ENCODE measurements around the gene LDHAL6B. TPM values are rescaled to one million over a fixed set of nuclear protein-coding genes. Genes with fewer than 3 reads are reported as not detected.

Gene LDHAL6B
- total and polyA plus RNA-seq, 9 of the 15 experiments (the other 6 are each of a cell fraction or from before 2014, with no cell fraction given): not detected

DNA sequence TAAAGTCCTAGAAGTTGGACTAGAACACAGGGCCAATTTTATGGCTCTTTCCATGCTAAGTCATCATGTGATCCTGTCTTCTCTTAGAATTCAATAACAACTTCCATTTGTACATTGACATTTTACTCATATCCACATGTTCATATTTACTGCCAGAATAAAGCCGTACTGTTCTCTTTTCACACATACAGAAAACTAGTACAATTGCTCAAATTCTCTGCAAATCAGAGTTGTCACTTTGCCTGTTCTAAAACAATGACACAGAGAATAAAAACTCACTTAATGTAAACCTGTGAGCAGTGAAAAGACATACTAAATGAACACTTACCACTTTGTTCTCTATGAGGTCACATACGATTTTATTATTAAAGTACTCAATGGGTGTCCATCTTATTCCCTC, 3.5 kb downstream of the LDHAL6B start:
- peaks cover 16 to 23% of the 10 kb centered on the region in 2 experiments for H3K27me3 ChIP-seq (ENCODE audit: control insufficient read depth in 2 of 2, insufficient read depth in 2 of 2, low read length in 2 of 2)
- 2% methylated on average over 2 of the region's 2 CpGs for WGBS (ENCODE audit: insufficient coverage, low coverage, missing lambda C conversion rate)
- H3K4me3 ChIP-seq: no peak overlapping the region
- peaks cover 0 to 5% of the 10 kb centered on the region in 2 experiments; a peak in 1 of 5 replicates for H3K4me1 ChIP-seq (replicated peaks in 1 of 2; ENCODE audit: control insufficient read depth in 2 of 2, insufficient read depth in 2 of 2, low read length in 2 of 2)
- no peak overlapping the region for H2AFZ ChIP-seq (ENCODE audit: low read depth, low read length)
- H3K27ac ChIP-seq (ENCODE audit: extremely low read depth, low read depth, low read length): no peak overlapping the region
- intact Hi-C loops (cut with micrococcal nuclease): no loop called here
- no peaks in the 10 kb centered on the region for H4K20me1 ChIP-seq (replicated peaks; ENCODE audit: control insufficient read depth, insufficient read depth, low read length)
- no peak for ATAC-seq
- no peaks in the 10 kb centered on the region for H3K36me3 ChIP-seq (ENCODE audit: control insufficient read depth, insufficient read depth, low read length)
- CTCF ChIA-PET (ENCODE audit: low intra/inter-chr PET ratio): no interaction called here
- H3K79me2 ChIP-seq (ENCODE audit: control insufficient read depth, insufficient read depth, low read length): no peaks in the 10 kb centered on the region
- in situ Hi-C loops (cut with MboI): no loop called here
- no peaks in the 10 kb centered on the region for H3K9me3 ChIP-seq (replicated peaks; ENCODE audit: control insufficient read depth, insufficient read depth, low read depth, low read length)
- no peak overlapping the region for H3K9ac ChIP-seq (ENCODE audit: insufficient read depth in 1 of 2, low read depth in 2 of 2, low read length in 2 of 2)
- BruUV-seq (replicated peaks): no TSS peak
- DNase-seq (ENCODE audit: extremely low read depth in 1 of 4, low spot score in 3 of 4): no peak
- no peaks in the 10 kb centered on the region for H3K9me1 ChIP-seq (ENCODE audit: control insufficient read depth, insufficient read depth, low read length)
- no peak for FAIRE-seq
- POLR2A ChIA-PET: no interaction called here
- no peak overlapping the region for H3K4me2 ChIP-seq (ENCODE audit: insufficient read depth, low read length)
- TF ChIP-seq SMAD4 (CRISPR knock-in tag; conservative IDR thresholded peaks at IDR 0.05) (no peak), BHLHE40 (IDR thresholded peaks at IDR 0.05; ENCODE audit: low read length) (no peak), NONO (IDR thresholded peaks at IDR 0.05; ENCODE audit: low read depth in 2 of 2, low read length in 1 of 2) (no peak), ILF3 (IDR thresholded peaks at IDR 0.05; ENCODE audit: borderline replicate concordance) (no peak), NFRKB (IDR thresholded peaks at IDR 0.05; ENCODE audit: low read depth) (no peak), CHD2 (IDR thresholded peaks at IDR 0.05; ENCODE audit: low read depth, low read length) (no peak), LEF1 (IDR thresholded peaks at IDR 0.05) (no peak), ZNF217 (CRISPR knock-in tag; IDR thresholded peaks at IDR 0.05) (no peak)
- TF ChIP-seq, protein P1, sequence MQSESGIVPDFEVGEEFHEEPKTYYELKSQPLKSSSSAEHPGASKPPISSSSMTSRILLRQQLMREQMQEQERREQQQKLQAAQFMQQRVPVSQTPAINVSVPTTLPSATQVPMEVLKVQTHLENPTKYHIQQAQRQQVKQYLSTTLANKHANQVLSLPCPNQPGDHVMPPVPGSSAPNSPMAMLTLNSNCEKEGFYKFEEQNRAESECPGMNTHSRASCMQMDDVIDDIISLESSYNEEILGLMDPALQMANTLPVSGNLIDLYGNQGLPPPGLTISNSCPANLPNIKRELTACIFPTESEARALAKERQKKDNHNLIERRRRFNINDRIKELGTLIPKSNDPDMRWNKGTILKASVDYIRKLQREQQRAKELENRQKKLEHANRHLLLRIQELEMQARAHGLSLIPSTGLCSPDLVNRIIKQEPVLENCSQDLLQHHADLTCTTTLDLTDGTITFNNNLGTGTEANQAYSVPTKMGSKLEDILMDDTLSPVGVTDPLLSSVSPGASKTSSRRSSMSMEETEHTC (IDR thresholded peaks at IDR 0.05): no peak
- TF ChIP-seq, protein P2, sequence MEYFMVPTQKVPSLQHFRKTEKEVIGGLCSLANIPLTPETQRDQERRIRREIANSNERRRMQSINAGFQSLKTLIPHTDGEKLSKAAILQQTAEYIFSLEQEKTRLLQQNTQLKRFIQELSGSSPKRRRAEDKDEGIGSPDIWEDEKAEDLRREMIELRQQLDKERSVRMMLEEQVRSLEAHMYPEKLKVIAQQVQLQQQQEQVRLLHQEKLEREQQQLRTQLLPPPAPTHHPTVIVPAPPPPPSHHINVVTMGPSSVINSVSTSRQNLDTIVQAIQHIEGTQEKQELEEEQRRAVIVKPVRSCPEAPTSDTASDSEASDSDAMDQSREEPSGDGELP (CRISPR knock-in tag; IDR thresholded peaks at IDR 0.05; ENCODE audit: borderline replicate concordance): no peak
- TF ChIP-seq, protein P3, sequence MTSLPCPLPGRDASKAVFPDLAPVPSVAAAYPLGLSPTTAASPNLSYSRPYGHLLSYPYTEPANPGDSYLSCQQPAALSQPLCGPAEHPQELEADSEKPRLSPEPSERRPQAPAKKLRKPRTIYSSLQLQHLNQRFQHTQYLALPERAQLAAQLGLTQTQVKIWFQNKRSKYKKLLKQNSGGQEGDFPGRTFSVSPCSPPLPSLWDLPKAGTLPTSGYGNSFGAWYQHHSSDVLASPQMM (CRISPR knock-in tag; IDR thresholded peaks at IDR 0.05): no peak
- TF ChIP-seq, protein P4, sequence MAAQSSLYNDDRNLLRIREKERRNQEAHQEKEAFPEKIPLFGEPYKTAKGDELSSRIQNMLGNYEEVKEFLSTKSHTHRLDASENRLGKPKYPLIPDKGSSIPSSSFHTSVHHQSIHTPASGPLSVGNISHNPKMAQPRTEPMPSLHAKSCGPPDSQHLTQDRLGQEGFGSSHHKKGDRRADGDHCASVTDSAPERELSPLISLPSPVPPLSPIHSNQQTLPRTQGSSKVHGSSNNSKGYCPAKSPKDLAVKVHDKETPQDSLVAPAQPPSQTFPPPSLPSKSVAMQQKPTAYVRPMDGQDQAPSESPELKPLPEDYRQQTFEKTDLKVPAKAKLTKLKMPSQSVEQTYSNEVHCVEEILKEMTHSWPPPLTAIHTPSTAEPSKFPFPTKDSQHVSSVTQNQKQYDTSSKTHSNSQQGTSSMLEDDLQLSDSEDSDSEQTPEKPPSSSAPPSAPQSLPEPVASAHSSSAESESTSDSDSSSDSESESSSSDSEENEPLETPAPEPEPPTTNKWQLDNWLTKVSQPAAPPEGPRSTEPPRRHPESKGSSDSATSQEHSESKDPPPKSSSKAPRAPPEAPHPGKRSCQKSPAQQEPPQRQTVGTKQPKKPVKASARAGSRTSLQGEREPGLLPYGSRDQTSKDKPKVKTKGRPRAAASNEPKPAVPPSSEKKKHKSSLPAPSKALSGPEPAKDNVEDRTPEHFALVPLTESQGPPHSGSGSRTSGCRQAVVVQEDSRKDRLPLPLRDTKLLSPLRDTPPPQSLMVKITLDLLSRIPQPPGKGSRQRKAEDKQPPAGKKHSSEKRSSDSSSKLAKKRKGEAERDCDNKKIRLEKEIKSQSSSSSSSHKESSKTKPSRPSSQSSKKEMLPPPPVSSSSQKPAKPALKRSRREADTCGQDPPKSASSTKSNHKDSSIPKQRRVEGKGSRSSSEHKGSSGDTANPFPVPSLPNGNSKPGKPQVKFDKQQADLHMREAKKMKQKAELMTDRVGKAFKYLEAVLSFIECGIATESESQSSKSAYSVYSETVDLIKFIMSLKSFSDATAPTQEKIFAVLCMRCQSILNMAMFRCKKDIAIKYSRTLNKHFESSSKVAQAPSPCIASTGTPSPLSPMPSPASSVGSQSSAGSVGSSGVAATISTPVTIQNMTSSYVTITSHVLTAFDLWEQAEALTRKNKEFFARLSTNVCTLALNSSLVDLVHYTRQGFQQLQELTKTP (IDR thresholded peaks at IDR 0.05; ENCODE audit: low read depth in 1 of 2, partially characterized antibody in 2 of 2): no peak
- TF ChIP-seq, protein P5, sequence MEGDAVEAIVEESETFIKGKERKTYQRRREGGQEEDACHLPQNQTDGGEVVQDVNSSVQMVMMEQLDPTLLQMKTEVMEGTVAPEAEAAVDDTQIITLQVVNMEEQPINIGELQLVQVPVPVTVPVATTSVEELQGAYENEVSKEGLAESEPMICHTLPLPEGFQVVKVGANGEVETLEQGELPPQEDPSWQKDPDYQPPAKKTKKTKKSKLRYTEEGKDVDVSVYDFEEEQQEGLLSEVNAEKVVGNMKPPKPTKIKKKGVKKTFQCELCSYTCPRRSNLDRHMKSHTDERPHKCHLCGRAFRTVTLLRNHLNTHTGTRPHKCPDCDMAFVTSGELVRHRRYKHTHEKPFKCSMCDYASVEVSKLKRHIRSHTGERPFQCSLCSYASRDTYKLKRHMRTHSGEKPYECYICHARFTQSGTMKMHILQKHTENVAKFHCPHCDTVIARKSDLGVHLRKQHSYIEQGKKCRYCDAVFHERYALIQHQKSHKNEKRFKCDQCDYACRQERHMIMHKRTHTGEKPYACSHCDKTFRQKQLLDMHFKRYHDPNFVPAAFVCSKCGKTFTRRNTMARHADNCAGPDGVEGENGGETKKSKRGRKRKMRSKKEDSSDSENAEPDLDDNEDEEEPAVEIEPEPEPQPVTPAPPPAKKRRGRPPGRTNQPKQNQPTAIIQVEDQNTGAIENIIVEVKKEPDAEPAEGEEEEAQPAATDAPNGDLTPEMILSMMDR (IDR thresholded peaks at IDR 0.05 in 2 of 3, conservative IDR thresholded peaks at IDR 0.05 in 1 of 3; ENCODE audit: insufficient read depth in 2 of 3, low read depth in 1 of 3, low read length in 3 of 3): no peak
